ENCODE data around the gene RAB5A. TPM values are rescaled to one million over a fixed set of nuclear protein-coding genes. Genes with fewer than 3 reads are reported as not detected.

The RAB5A gene
- total RNA-seq, 6 experiments from 2014 or later: 23.9 to 44.1 (median 30.8) TPM

GRCh38 chr3:19934098-19934566 is 12.8 kb upstream of the RAB5A start, which contains the start of gene EFHB:
EFHB (minus strand) TSS chr3:19934217; CDS start chr3:19934018, 199 bp downstream.
- ATAC-seq (peak; percentile 28 to 41 (median 36)), DNase-seq (peak in 1 of 3 donors; percentile 32)
- Histone ChIP-seq H3K9me3 (no peaks in the 10 kb centered on the region), H3K27ac (no peak within 1 kb of the TSS), H3K27me3 (no peaks in the 10 kb centered on the region), H3K36me3 (no peaks in the 10 kb centered on the region), H3K4me1 (no peaks in the 10 kb centered on the region), H3K4me3 (no peak within 1 kb of the TSS)
- whole genome bisulfite sequencing (ENCODE audit: insufficient coverage, low coverage, low lambda C conversion rate, missing lambda C conversion rate): 13% methylated on average over 4 of the region's 5 CpGs
- intact Hi-C loops (cut with DNase I): no loop called here
- TF ChIP-seq POLR2A (IDR thresholded peaks at IDR 0.05): no peak
- TF ChIP-seq CTCF (IDR thresholded peaks at IDR 0.05): no peak

- H3K27me3 ChIP-seq: no peaks in the 10 kb centered on the region
- no peak overlapping the region for H3K27ac ChIP-seq
- H3K4me1 ChIP-seq: no peaks in the 10 kb centered on the region
- H3K36me3 ChIP-seq: no peaks in the 10 kb centered on the region
- no peak overlapping the region for H3K4me3 ChIP-seq
- no peak for DNase-seq
- intact Hi-C loops (cut with DNase I): no loop called here
- no peak for TF ChIP-seq CTCF (IDR thresholded peaks at IDR 0.05)
- no peak for TF ChIP-seq POLR2A (IDR thresholded peaks at IDR 0.05)
- ATAC-seq: no peak
- no peaks in the 10 kb centered on the region for H3K9me3 ChIP-seq
- 55% methylated on average over 7 of the region's 7 CpGs for WGBS (ENCODE audit: insufficient coverage, low coverage, low lambda C conversion rate, missing lambda C conversion rate)
These were observed 9.2 kb upstream of the RAB5A start for GRCh38 chr3:19937459-19938294.

GRCh38 chr3:19938295-19938627 is 8.6 kb upstream of the RAB5A start:
- no peak for DNase-seq
- ATAC-seq: no peak
- WGBS (ENCODE audit: insufficient coverage, low coverage, low lambda C conversion rate, missing lambda C conversion rate): 50% methylated on average over 1 of the region's 1 CpG
- intact Hi-C loops (cut with DNase I): no loop called here
- Histone ChIP-seq H3K27me3 (no peaks in the 10 kb centered on the region), H3K4me3 (no peak overlapping the region), H3K27ac (no peak overlapping the region), H3K9me3 (no peaks in the 10 kb centered on the region), H3K4me1 (no peaks in the 10 kb centered on the region), H3K36me3 (no peaks in the 10 kb centered on the region)
- no peak for TF ChIP-seq CTCF (IDR thresholded peaks at IDR 0.05)
- TF ChIP-seq POLR2A (IDR thresholded peaks at IDR 0.05): no peak

- TF ChIP-seq CTCF (IDR thresholded peaks at IDR 0.05) (no peak), POLR2A (IDR thresholded peaks at IDR 0.05) (no peak)
- 64% methylated on average over 1 of the region's 1 CpG for WGBS (ENCODE audit: insufficient coverage, low coverage, low lambda C conversion rate, missing lambda C conversion rate)
- intact Hi-C loops (cut with DNase I): no loop called here
- no peaks in the 10 kb centered on the region for H3K27me3 ChIP-seq
- no peak overlapping the region for H3K4me3 ChIP-seq
- no peak for DNase-seq
- ATAC-seq: no peak
- H3K9me3 ChIP-seq: no peaks in the 10 kb centered on the region
- H3K27ac ChIP-seq: no peak overlapping the region
- H3K4me1 ChIP-seq: no peaks in the 10 kb centered on the region
- no peaks in the 10 kb centered on the region for H3K36me3 ChIP-seq
These were observed 6.3 kb upstream of the RAB5A start for GRCh38 chr3:19940643-19941042.

Measured in right lobe of liver (tissue), 6 donors.